GM23248 (cell line): Measurements from ENCODE around the gene DDX39B. TPM values are rescaled to one million over a fixed set of nuclear protein-coding genes. Genes with fewer than 3 reads are reported as not detected.
"Not testable (repeated sequence)": the region's sequence is repeated elsewhere in the genome, so short reads cannot be mapped to it uniquely, and the experiment has no call there.

Experiments used
- DNase-seq: peaks from one replicate; pipeline ENCODE4 v3.0.0-alpha.2; 2015
- H2AFZ ChIP-seq: fragments of 200-600 bp; sonication (generic); 2 replicates; pipeline ENCODE4 v1.6.1; 2016; ENCODE audit warnings: antibody characterized with exemption
- H3F3A ChIP-seq: fragments of 200-600 bp; sonication (generic); 2 replicates; pipeline ENCODE4 v1.6.1; 2016; ENCODE audit warnings: mild to moderate bottlenecking, antibody characterized with exemption, mixed run types; ENCODE audit not compliant: insufficient read depth
- H3K27ac ChIP-seq: fragments of 200-600 bp; sonication (generic); 2 replicates; pipeline ENCODE4 v1.5.1; 2016; ENCODE audit warnings: mild to moderate bottlenecking
- H3K27me3 ChIP-seq: fragments of 200-600 bp; sonication (generic); replicated peaks from 2 replicates; pipeline ENCODE4 v1.6.1; 2016; ENCODE audit warnings: mild to moderate bottlenecking; ENCODE audit not compliant: insufficient read depth
- H3K36me3 ChIP-seq: fragments of 200-600 bp; sonication (generic); 2 replicates; pipeline ENCODE4 v1.6.1; 2016; ENCODE audit warnings: low read depth, mild to moderate bottlenecking
- H3K4me1 ChIP-seq: fragments of 200-600 bp; sonication (generic); 2 replicates; pipeline ENCODE4 v1.6.1; 2016; ENCODE audit warnings: mild to moderate bottlenecking; ENCODE audit not compliant: insufficient read depth
- H3K4me2 ChIP-seq: fragments of 200-600 bp; sonication (generic); one replicate; pipeline ENCODE4 v1.6.1; 2016; ENCODE audit warnings: mild to moderate bottlenecking; ENCODE audit not compliant: unreplicated experiment
- H3K4me3 ChIP-seq: fragments of 200-600 bp; sonication (generic); 2 replicates; pipeline ENCODE4 v1.5.1; 2016; ENCODE audit warnings: mild to moderate bottlenecking
- H3K79me2 ChIP-seq: fragments of 200-600 bp; sonication (generic); 2 replicates; pipeline ENCODE4 v1.6.1; 2016; ENCODE audit warnings: mild to moderate bottlenecking; ENCODE audit not compliant: insufficient read depth
- H3K9ac ChIP-seq: fragments of 200-600 bp; sonication (generic); 2 replicates; pipeline ENCODE4 v1.6.1; 2016; ENCODE audit warnings: mild to moderate bottlenecking
- H3K9me2 ChIP-seq: fragments of 200-600 bp; sonication (generic); 2 replicates; pipeline ENCODE4 v1.6.1; 2016; ENCODE audit warnings: mixed run types, mild to moderate bottlenecking, moderate library complexity; ENCODE audit not compliant: insufficient read depth
- H3K9me3 ChIP-seq: fragments of 200-600 bp; sonication (generic); one replicate; pipeline ENCODE4 v1.6.1; 2017; ENCODE audit warnings: low read depth
- H4K20me1 ChIP-seq: fragments of 200-600 bp; sonication (generic); 2 replicates; pipeline ENCODE4 v1.6.0; 2016; ENCODE audit not compliant: insufficient read depth
- EZH2 ChIP-seq: fragments of 200-600 bp; sonication (generic); IDR thresholded peaks from 2 replicates; pipeline ENCODE4 v1.6.1; 2018; ENCODE audit warnings: antibody characterized with exemption, mild to moderate bottlenecking; ENCODE audit not compliant: insufficient read depth, poor library complexity, severe bottlenecking
- EZH2phosphoT487 ChIP-seq: fragments of 200-600 bp; sonication (generic); IDR thresholded peaks from 2 replicates; pipeline ENCODE4 v1.6.1; 2018; ENCODE audit warnings: antibody characterized with exemption, moderate library complexity, mild to moderate bottlenecking, low read depth; ENCODE audit not compliant: insufficient read depth
- WGBS, 2 experiments: methylation state at CpG; one replicate each; pipeline ENCODE4 v1.1.6; 2015 to 2017; ENCODE audit warnings: low lambda C conversion rate in 2 of 2, low coverage in 1 of 2; ENCODE audit errors: missing lambda C conversion rate in 2 of 2; 5-methylcytosine and 5-hydroxymethylcytosine counted together
- in situ Hi-C: fragments of 300-500 bp; cut with MboI; formaldehyde crosslinking; loops from 2 replicates; pipeline ENCODE4 v1.15.0; 2020
- polyA plus RNA-seq: library from polyadenylated mRNA; unstranded; fragments of >200 nt; fragmentation: Nextera tagmentation; extraction: Ambion mirVana; gene quantifications from 2 replicates; pipeline ENCODE4 v1.2.1, GENCODE V29; 2016
- total RNA-seq: library from RNA; depleted of rRNA; stranded (reverse); fragments of >200 nt; shearing (Covaris generic); gene quantifications from 2 replicates; pipeline ENCODE4 v1.2.3, GENCODE V29; 2014

The DDX39B gene
- total and polyA plus RNA-seq, 2 experiments from 2014 or later = 197 to 415 TPM

GRCh38 chr6:31513456-31514165 lies 28.2 kb downstream of the DDX39B start:
- H3K9me3 ChIP-seq = no peaks in the 10 kb centered on the region
- in situ Hi-C loops = no loop called here
- DNase-seq = peak; percentile 48
- no peaks in the 10 kb centered on the region for H3K27me3 ChIP-seq
- H3K4me3 ChIP-seq = no peak overlapping the region
- H3K79me2 ChIP-seq = no peaks in the 10 kb centered on the region
- H3K9ac ChIP-seq = no peak overlapping the region
- H4K20me1 ChIP-seq = no peaks in the 10 kb centered on the region
- no peak for TF ChIP-seq EZH2phosphoT487
- no peak for TF ChIP-seq EZH2
- no peak overlapping the region for H3K27ac ChIP-seq
- no peaks in the 10 kb centered on the region for H3K36me3 ChIP-seq
- 52 to 63% methylated on average over 5 of the region's 5 CpGs for WGBS, 2 experiments
- H3K4me2 ChIP-seq = no peak overlapping the region
- no peak overlapping the region for H2AFZ ChIP-seq
- H3K9me2 ChIP-seq = no peaks in the 10 kb centered on the region
- peaks cover 19% of the 10 kb centered on the region for H3K4me1 ChIP-seq
- peaks cover 19% of the 10 kb centered on the region for H3F3A ChIP-seq

GRCh38 chr6:31510007-31510406 lies 31.8 kb downstream of the DDX39B start:
- Histone ChIP-seq H3K4me3 (no peak overlapping the region), H3K9me3 (no peaks in the 10 kb centered on the region), H3K27me3 (no peaks in the 10 kb centered on the region), H3K9ac (no peak overlapping the region), H3F3A (peaks cover 9% of the 10 kb centered on the region; the same call in 1 of the 2 replicates), H2AFZ (no peak overlapping the region), H3K36me3 (no peaks in the 10 kb centered on the region), H3K4me1 (peaks cover 11% of the 10 kb centered on the region), H3K4me2 (no peak overlapping the region), H3K9me2 (no peaks in the 10 kb centered on the region), H3K79me2 (peaks cover 5% of the 10 kb centered on the region; the same call in 1 of the 2 replicates), H3K27ac (no peak overlapping the region), H4K20me1 (no peaks in the 10 kb centered on the region)
- DNase-seq = no peak
- TF ChIP-seq EZH2phosphoT487 (no peak), EZH2 (no peak)
- in situ Hi-C loops = no loop called here
- WGBS, 2 experiments = 63% methylated on average over 4 of the region's 4 CpGs

GRCh38 chr6:31509036-31509435 lies 32.8 kb downstream of the DDX39B start:
- H3K36me3 ChIP-seq, H2AFZ ChIP-seq, H3K9me3 ChIP-seq, in situ Hi-C loops, H3K79me2 ChIP-seq, H3K27me3 ChIP-seq, H3F3A ChIP-seq, H3K9me2 ChIP-seq, H3K4me3 ChIP-seq, H3K9ac ChIP-seq, H3K27ac ChIP-seq, DNase-seq, H3K4me2 ChIP-seq, H4K20me1 ChIP-seq: not testable (repeated sequence)
- peaks cover 11% of the 10 kb centered on the region for H3K4me1 ChIP-seq
- 70 to 100% methylated on average over 1 to 2 of the region's 2 CpGs for WGBS, 2 experiments

- no peak for DNase-seq
- no peak overlapping the region for H3K4me3 ChIP-seq
- no peaks in the 10 kb centered on the region for H3K27me3 ChIP-seq
- no peak overlapping the region for H3K27ac ChIP-seq
- peaks cover 7% of the 10 kb centered on the region; the same call in 1 of the 2 replicates for H3F3A ChIP-seq
- no peaks in the 10 kb centered on the region for H3K9me2 ChIP-seq
- no peaks in the 10 kb centered on the region for H4K20me1 ChIP-seq
- H3K9ac ChIP-seq = no peak overlapping the region
- H3K79me2 ChIP-seq = peaks cover 55% of the 10 kb centered on the region
- H3K4me2 ChIP-seq = no peak overlapping the region
- H3K4me1 ChIP-seq = no peaks in the 10 kb centered on the region
- H3K9me3 ChIP-seq = no peaks in the 10 kb centered on the region
- in situ Hi-C loops = no loop called here
- no peak overlapping the region for H2AFZ ChIP-seq
- no peak for TF ChIP-seq EZH2
- no peak for TF ChIP-seq EZH2phosphoT487
- H3K36me3 ChIP-seq = no peaks in the 10 kb centered on the region
These were observed 39.2 kb downstream of the DDX39B start for GRCh38 chr6:31502586-31502985.

GRCh38 chr6:31499648-31500047 lies 42.2 kb downstream of the DDX39B start:
- peaks cover 54% of the 10 kb centered on the region for H3K79me2 ChIP-seq
- in situ Hi-C loops = loop anchor here (10.0 kb wide), 1 partner anchor 95 kb away; the partner anchor contains the start of gene NCR3

More at GRCh38 chr6:31499648-31500047, 42.2 kb downstream of the DDX39B start:
- 93% methylated on average over 2 of the region's 2 CpGs; no CpG with 5 or more reads in 1 of the 2 experiments for WGBS, 2 experiments
- not testable (repeated sequence) for H4K20me1 ChIP-seq, H2AFZ ChIP-seq, H3K4me1 ChIP-seq, H3K36me3 ChIP-seq, H3K27ac ChIP-seq, H3K9me2 ChIP-seq, H3K27me3 ChIP-seq, DNase-seq, H3K4me3 ChIP-seq, H3K4me2 ChIP-seq, H3K9me3 ChIP-seq, H3K9ac ChIP-seq
- peaks cover 24% of the 10 kb centered on the region for H3F3A ChIP-seq
